ENCODE measurements around the gene PITPNC1. TPM values are rescaled to one million over a fixed set of nuclear protein-coding genes. Genes with fewer than 3 reads are reported as not detected.
A peak's percentile ranks its signal among the peaks of the same experiment; 100 is the strongest.

PITPNC1 gene
- total RNA-seq, 1 experiment from 2014 or later: 37.5 TPM

DNA sequence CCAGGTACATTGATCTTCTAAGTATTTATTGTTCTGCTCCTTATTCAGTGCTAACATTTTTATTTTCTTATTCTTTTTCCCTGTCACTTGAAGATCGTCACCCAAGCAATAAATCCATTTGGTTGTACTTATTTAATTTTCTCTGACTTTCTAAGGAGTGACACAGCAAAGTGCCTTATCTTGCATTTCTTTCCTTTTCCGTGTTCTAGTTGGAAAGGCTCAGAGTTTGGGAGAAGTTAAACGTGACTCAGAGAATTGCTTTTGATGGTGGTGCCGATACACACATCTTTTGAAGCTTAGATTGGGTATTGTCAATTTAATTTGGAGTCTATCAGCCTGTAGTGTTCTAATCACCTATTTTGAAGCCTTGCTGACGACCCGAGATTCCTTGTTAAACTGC lies 72.0 kb downstream of the PITPNC1 start:
- no peak overlapping the region for H3K9ac ChIP-seq (ENCODE audit: extremely low read depth, insufficient read length, low read length)
- H3K36me3 Mint-ChIP-seq (ENCODE audit: insufficient read depth in 1 of 3, low read depth in 3 of 3): peaks cover 0 to 5% (median 2%) of the 10 kb centered on the region in 3 experiments; a peak in 4 of 7 replicates
- H4K20me1 ChIP-seq (ENCODE audit: control insufficient read depth, insufficient read depth, insufficient read length): no peaks in the 10 kb centered on the region
- no peak overlapping the region for H3K56ac ChIP-seq (ENCODE audit: insufficient read length, low read depth, low read length)
- no peak overlapping the region for H3K23ac ChIP-seq (ENCODE audit: insufficient read length, low read depth, low read length)
- peaks cover 32 to 34% of the 10 kb centered on the region in 2 experiments for H3K4me1 Mint-ChIP-seq
- peak overlapping the region in 1 of 3 experiments; percentile 43; a peak in 2 of 7 replicates for H3K27ac Mint-ChIP-seq
- WGBS (ENCODE audit: extremely low coverage, insufficient read length, low lambda C conversion rate): no CpG with 5 or more reads among the region's 6 CpGs
- no peak for DNase-seq
- no peak overlapping the region for H2BK20ac ChIP-seq (ENCODE audit: low read depth, low read length, poor library complexity, severe bottlenecking)
- H3K27ac ChIP-seq (ENCODE audit: insufficient read length, low read depth, low read length): no peak overlapping the region
- H3K18ac ChIP-seq (ENCODE audit: insufficient read length, low read depth, low read length): no peak overlapping the region
- no peak overlapping the region for H2BK15ac ChIP-seq (ENCODE audit: low read depth, low read length)
- no peaks in the 10 kb centered on the region for H3K23me2 ChIP-seq (ENCODE audit: insufficient read length, low read depth, low read length, poor library complexity, severe bottlenecking)
- H3K14ac ChIP-seq (ENCODE audit: insufficient read depth, low read length): no peak overlapping the region
- H3K79me1 ChIP-seq (ENCODE audit: insufficient read depth, low read depth, low read length, poor library complexity, severe bottlenecking): no peaks in the 10 kb centered on the region
- H3K79me2 ChIP-seq (ENCODE audit: insufficient read depth, low read length): no peaks in the 10 kb centered on the region
- H2AFZ ChIP-seq (ENCODE audit: low read length): no peak overlapping the region
- H4K5ac ChIP-seq (ENCODE audit: insufficient read length, low read depth, low read length): no peak overlapping the region
- H2BK120ac ChIP-seq (ENCODE audit: low read depth, low read length, poor library complexity, severe bottlenecking): no peak overlapping the region
- H3K4ac ChIP-seq (ENCODE audit: low read depth, low read length): no peak overlapping the region
- H3K4me1 ChIP-seq (ENCODE audit: insufficient read depth, low read length): no peaks in the 10 kb centered on the region; the same call in 1 of the 2 replicates
- no peak overlapping the region for H2AK5ac ChIP-seq (ENCODE audit: insufficient read length, low read length)
- peaks cover 0 to 6% of the 10 kb centered on the region in 2 experiments; a peak in 1 of 5 replicates for H3K9me3 Mint-ChIP-seq
- H2BK12ac ChIP-seq (ENCODE audit: insufficient read length, low read depth, low read length): no peak overlapping the region
- H3K4me2 ChIP-seq (ENCODE audit: insufficient read depth, insufficient read length, low read length): no peak overlapping the region
- H3K4me3 Mint-ChIP-seq: no peak overlapping the region
- no peak overlapping the region for H2BK5ac ChIP-seq (ENCODE audit: insufficient read length, low read length)
- no peaks in the 10 kb centered on the region for H3K27me3 ChIP-seq (ENCODE audit: insufficient read depth, low read length)
- no peaks in the 10 kb centered on the region for H3K9me3 ChIP-seq (ENCODE audit: control insufficient read depth, low read depth, low read length)
- no peaks in the 10 kb centered on the region for H3K27me3 Mint-ChIP-seq (ENCODE audit: low read depth)
- H4K8ac ChIP-seq (replicated peaks; ENCODE audit: insufficient read length, low read depth, low read length): no peak overlapping the region
- H4K91ac ChIP-seq (ENCODE audit: insufficient read length, low read depth, low read length): no peak overlapping the region
- no peak overlapping the region for H3T11ph ChIP-seq (ENCODE audit: low read length)
- TF ChIP-seq CTCF (conservative IDR thresholded peaks at IDR 0.05): no peak

All from H9 (cell line).